IMR-90 (cell line): Measurements from ENCODE around the gene BRD4. TPM values are rescaled to one million over a fixed set of nuclear protein-coding genes. Genes with fewer than 3 reads are reported as not detected.

Experiments
- ATAC-seq: fragments of 200-7000 bp; cut with Tn5 transposase; 2 replicates; pipeline ENCODE4 v1.9.1; 2020; ENCODE audit warnings: low read depth, mild to moderate bottlenecking, moderate library complexity
- BruUV-seq: library from RNA; stranded (reverse); fragments of 400-500 nt; replicated peaks from 2 replicates; lab custom pipeline; 2021; lab: Mats Ljungman, UMichigan
- CTCF ChIA-PET: fragments of 300-600 bp; formaldehyde crosslinking; extraction: SDS; loops from one replicate; lab custom pipeline; 2021; ENCODE audit warnings: antibody characterized with exemption; lab: Yijun Ruan, JAX
- POLR2A ChIA-PET: fragments of 300-600 bp; sonication (Branson Sonifier 250); formaldehyde crosslinking; loops from one replicate; lab custom pipeline; 2022; ENCODE audit warnings: antibody characterized with exemption; ENCODE audit not compliant: unreplicated experiment; lab: Charles Lee
- DNase-seq: peaks from one replicate; pipeline ENCODE4 v3.0.0; 2013
- H2AFZ ChIP-seq: replicated peaks from 2 replicates; pipeline ENCODE3; 2013; ENCODE audit warnings: low read length, mild to moderate bottlenecking; ENCODE audit not compliant: poor library complexity
- H2AK5ac ChIP-seq: 2 replicates; pipeline ENCODE4 v1.6.1; 2013; ENCODE audit warnings: low read depth, low read length, inconsistent platforms
- H2AK9ac ChIP-seq: replicated peaks from 2 replicates; pipeline ENCODE3; 2013; ENCODE audit warnings: mild to moderate bottlenecking, low read depth, low read length, moderate library complexity; ENCODE audit not compliant: poor library complexity
- H2BK120ac ChIP-seq: 2 replicates; pipeline ENCODE4 v1.6.1; 2013; ENCODE audit warnings: low read depth, low read length, inconsistent platforms
- H2BK15ac ChIP-seq: 3 replicates; pipeline ENCODE4 v1.6.1; 2013; ENCODE audit warnings: low read depth, low read length, inconsistent platforms
- H2BK20ac ChIP-seq: 2 replicates; pipeline ENCODE4 v1.6.1; 2013; ENCODE audit warnings: low read depth, mild to moderate bottlenecking, inconsistent platforms, low read length, moderate library complexity
- H2BK5ac ChIP-seq: 2 replicates; pipeline ENCODE4 v1.6.1; 2013; ENCODE audit warnings: mild to moderate bottlenecking, low read depth, low read length, inconsistent platforms; ENCODE audit not compliant: poor library complexity, severe bottlenecking
- H3K14ac ChIP-seq: replicated peaks from 2 replicates; pipeline ENCODE4 v1.6.1; 2013; ENCODE audit warnings: low read depth, low read length, inconsistent platforms
- H3K18ac ChIP-seq: 2 replicates; pipeline ENCODE4 v1.6.1; 2013; ENCODE audit warnings: low read depth, low read length, control low read depth
- H3K23ac ChIP-seq: 2 replicates; pipeline ENCODE4 v1.6.1; 2013; ENCODE audit warnings: low read depth, low read length, inconsistent platforms
- H3K27ac ChIP-seq: 2 replicates; pipeline ENCODE4 v1.5.1; 2013; ENCODE audit warnings: mild to moderate bottlenecking, control low read depth, low read length; ENCODE audit not compliant: insufficient read depth
- H3K27me3 ChIP-seq: 2 replicates; pipeline ENCODE4 v1.6.1; 2013; ENCODE audit warnings: low read length; ENCODE audit not compliant: control insufficient read depth, insufficient read depth
- H3K36me3 ChIP-seq: 2 replicates; pipeline ENCODE4 v1.6.1; 2013; ENCODE audit warnings: low read length, mixed read lengths; ENCODE audit not compliant: control insufficient read depth, insufficient read depth
- H3K4ac ChIP-seq: 2 replicates; pipeline ENCODE4 v1.6.1; 2013; ENCODE audit warnings: low read depth, low read length, inconsistent platforms
- H3K4me1 ChIP-seq: 2 replicates; pipeline ENCODE4 v1.6.1; 2013; ENCODE audit warnings: low read length, mixed read lengths; ENCODE audit not compliant: control insufficient read depth, insufficient read depth
- H3K4me2 ChIP-seq: 2 replicates; pipeline ENCODE4 v1.6.1; 2013; ENCODE audit warnings: low read depth, mild to moderate bottlenecking, control low read depth, low read length, moderate library complexity
- H3K4me3 ChIP-seq: 2 replicates; pipeline ENCODE4 v1.5.1; 2013; ENCODE audit warnings: low read depth, mild to moderate bottlenecking, control low read depth, low read length, moderate library complexity; ENCODE audit not compliant: insufficient read depth
- H3K56ac ChIP-seq: 2 replicates; pipeline ENCODE4 v1.6.1; 2013; ENCODE audit warnings: low read length, inconsistent platforms; ENCODE audit not compliant: insufficient read depth; ENCODE audit errors: extremely low read depth
- H3K79me1 ChIP-seq, 2 experiments: 2 replicates each; pipeline ENCODE4 v1.6.1; 2013; ENCODE audit warnings: low read length in 2 of 2, inconsistent platforms in 1 of 2, low read depth in 1 of 2
- H3K9ac ChIP-seq: 2 replicates; pipeline ENCODE4 v1.6.1; 2013; ENCODE audit warnings: low read depth, low read length, control low read depth
- H3K9me1 ChIP-seq: 2 replicates; pipeline ENCODE4 v1.6.1; 2013; ENCODE audit warnings: low read length, inconsistent platforms; ENCODE audit not compliant: insufficient read depth
- H3K9me3 ChIP-seq: 2 replicates; pipeline ENCODE4 v1.6.1; 2013; ENCODE audit warnings: low read length; ENCODE audit not compliant: control insufficient read depth, insufficient read depth
- H4K20me1 ChIP-seq: 2 replicates; pipeline ENCODE4 v1.6.1; 2013; ENCODE audit warnings: low read length, inconsistent platforms; ENCODE audit not compliant: insufficient read depth
- H4K5ac ChIP-seq: 2 replicates; pipeline ENCODE4 v1.6.1; 2013; ENCODE audit warnings: mild to moderate bottlenecking, low read depth, low read length, control low read depth
- H4K8ac ChIP-seq, 2 experiments: 2 replicates each; pipeline ENCODE4 v1.6.1; 2013; ENCODE audit warnings: low read depth in 2 of 2, low read length in 2 of 2, control low read depth in 1 of 2, inconsistent platforms in 1 of 2
- H4K91ac ChIP-seq: 2 replicates; pipeline ENCODE4 v1.6.1; 2013; ENCODE audit warnings: low read depth, low read length, inconsistent platforms; ENCODE audit not compliant: insufficient read depth
- BHLHE40 ChIP-seq: fragments of 150-350 bp; IDR thresholded peaks from 2 replicates; pipeline ENCODE4 v1.6.1; 2016; ENCODE audit warnings: mild to moderate bottlenecking, low read depth, low read length
- CEBPB ChIP-seq: IDR thresholded peaks from 2 replicates; pipeline ENCODE4 v1.6.1; 2012; ENCODE audit warnings: low read depth, low read length, improper control_type of control experiment
- CHD1 ChIP-seq: IDR thresholded peaks from 2 replicates; pipeline ENCODE4 v1.6.1; 2012; ENCODE audit warnings: low read depth, low read length, improper control_type of control experiment
- FOS ChIP-seq: fragments of 150-350 bp; IDR thresholded peaks from 2 replicates; pipeline ENCODE4 v1.6.1; 2016; ENCODE audit warnings: low read depth, low read length
- MAFK ChIP-seq: IDR thresholded peaks from 2 replicates; pipeline ENCODE4 v1.6.1; 2012; ENCODE audit warnings: low read depth, low read length, improper control_type of control experiment
- MAZ ChIP-seq: IDR thresholded peaks from 2 replicates; pipeline ENCODE4 v1.6.1; 2012; ENCODE audit warnings: low read depth, mild to moderate bottlenecking, low read length, improper control_type of control experiment, moderate library complexity, borderline replicate concordance
- MXI1 ChIP-seq: IDR thresholded peaks from 2 replicates; pipeline ENCODE4 v1.6.1; 2012; ENCODE audit warnings: low read depth, mild to moderate bottlenecking, low read length, moderate library complexity, borderline replicate concordance
- NFE2L2 ChIP-seq: fragments of 150-350 bp; IDR thresholded peaks from 2 replicates; pipeline ENCODE4 v1.6.1; 2016; ENCODE audit warnings: low read depth, mild to moderate bottlenecking, low read length
- POLR2A ChIP-seq: IDR thresholded peaks from 2 replicates; pipeline ENCODE4 v1.6.1; 2012; ENCODE audit warnings: mild to moderate bottlenecking, low read depth, low read length
- RAD21 ChIP-seq: IDR thresholded peaks from 2 replicates; pipeline ENCODE4 v1.6.1; 2012; ENCODE audit warnings: low read length, improper control_type of control experiment
- RCOR1 ChIP-seq: IDR thresholded peaks from 2 replicates; pipeline ENCODE4 v1.6.1; 2012; ENCODE audit warnings: mild to moderate bottlenecking, low read length, improper control_type of control experiment; ENCODE audit not compliant: insufficient replicate concordance
- RFX5 ChIP-seq: IDR thresholded peaks from 2 replicates; pipeline ENCODE4 v1.8.0; 2012; ENCODE audit warnings: low read depth, mild to moderate bottlenecking, low read length, moderate library complexity
- SMC3 ChIP-seq: fragments of 150-350 bp; IDR thresholded peaks from 2 replicates; pipeline ENCODE4 v1.6.1; 2016; ENCODE audit warnings: low read depth, mild to moderate bottlenecking, antibody characterized with exemption, low read length, moderate library complexity
- WGBS, 2 experiments: methylation state at CpG; one replicate each; pipeline versions ENCODE4 v1.1.5 to v1.1.7; 2013; ENCODE audit warnings: missing lambda C conversion rate in 2 of 2; ENCODE audit not compliant: insufficient read length in 1 of 2; ENCODE audit errors: extremely low coverage in 2 of 2; 5-methylcytosine and 5-hydroxymethylcytosine counted together
- dilution Hi-C: fragments of 300-500 bp; cut with HindIII; formaldehyde crosslinking; loops from one replicate; pipeline ENCODE4 v1.14.3; 2018; ENCODE audit warnings: low sequenced_read_pairs; ENCODE audit not compliant: unreplicated experiment
- in situ Hi-C: fragments of 300-500 bp; cut with MboI; formaldehyde crosslinking; loops from 3 replicates; pipeline ENCODE4 v1.14.3; 2019; ENCODE audit warnings: low sequenced_read_pairs, inconsistent platforms, mixed read lengths
- intact Hi-C: fragments of 100-400 bp; cut with micrococcal nuclease; formaldehyde crosslinking; loops from 2 replicates; pipeline ENCODE4 v1.10.0; 2022
- polyA plus RNA-seq, 3 experiments: library from polyadenylated mRNA; depleted of rRNA; stranded (reverse); fragments of >200 nt; gene quantifications; 2 replicates each; pipeline ENCODE4 v1.2.3, GENCODE V29; 2012; ENCODE audit warnings: low replicate concordance in 1 of 3
- total RNA-seq: library from RNA; depleted of rRNA; stranded (reverse); fragments of >200 nt; gene quantifications from 2 replicates; pipeline ENCODE4 v1.2.3, GENCODE V29; 2012
- TF ChIP-seq, protein P1 (sequence below): fragments of 150-350 bp; IDR thresholded peaks from 2 replicates; pipeline ENCODE4 v1.6.1; 2016; ENCODE audit warnings: low read depth, mild to moderate bottlenecking, low read length, moderate library complexity, borderline replicate concordance
- TF ChIP-seq, protein P2 (sequence below): conservative IDR thresholded peaks from 2 replicates; pipeline ENCODE4 v1.5.1; 2012; ENCODE audit warnings: mild to moderate bottlenecking, low read depth, low read length, improper control_type of control experiment
- TF ChIP-seq, protein P3 (sequence below): fragments of 150-350 bp; IDR thresholded peaks from 2 replicates; pipeline ENCODE4 v1.6.1; 2017; ENCODE audit warnings: mild to moderate bottlenecking, antibody characterized with exemption, low read length, low read depth

The BRD4 gene
- total and polyA plus RNA-seq, 2 of the 4 experiments (the other 2 are of a cell fraction): 7.0 to 21.1 TPM

DNA sequence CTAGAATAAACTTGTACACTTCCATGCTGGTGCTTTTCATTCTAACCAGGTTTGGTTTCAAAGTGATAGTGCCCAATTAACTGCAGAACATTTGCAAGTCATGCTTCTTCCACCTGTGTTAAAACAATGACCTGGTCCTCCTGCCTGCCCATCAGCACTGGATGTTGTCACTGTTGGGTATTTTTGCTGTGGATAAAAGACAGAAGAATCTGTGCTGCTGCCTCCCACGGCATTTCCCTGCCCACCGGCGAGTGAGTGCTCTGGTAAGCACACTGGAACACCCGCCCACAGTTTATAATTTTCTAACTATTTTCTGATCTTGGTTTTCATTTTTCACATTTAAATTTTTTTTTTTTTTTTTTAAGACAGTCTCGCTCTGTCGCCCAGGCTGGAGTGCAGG is 49.5 kb upstream of the BRD4 start:
- no peak overlapping the region for H3K9ac ChIP-seq
- ChIA-PET CTCF (no interaction called here), POLR2A (no interaction called here)
- no peaks in the 10 kb centered on the region for H3K27me3 ChIP-seq
- BruUV-seq: no TSS peak
- no peak overlapping the region for H3K4me3 ChIP-seq
- no peak overlapping the region for H3K14ac ChIP-seq
- H3K9me1 ChIP-seq: peaks cover 5% of the 10 kb centered on the region
- dilution Hi-C loops (no loop called here), in situ Hi-C loops (no loop called here), intact Hi-C loops (no loop called here)
- peaks cover 6 to 39% of the 10 kb centered on the region in 2 experiments for H3K79me1 ChIP-seq
- H2BK120ac ChIP-seq: no peak overlapping the region
- no peak overlapping the region for H2BK20ac ChIP-seq
- peaks cover 10% of the 10 kb centered on the region for H3K4me1 ChIP-seq
- no peak for ATAC-seq
- no peak overlapping the region for H2BK15ac ChIP-seq
- peaks cover 29% of the 10 kb centered on the region for H4K20me1 ChIP-seq
- H3K27ac ChIP-seq: no peak overlapping the region
- no peak overlapping the region for H3K4me2 ChIP-seq
- no peak overlapping the region for H2AFZ ChIP-seq
- WGBS, 2 experiments: no CpG with 5 or more reads among the region's 6 CpGs
- peaks cover 12% of the 10 kb centered on the region for H3K36me3 ChIP-seq
- no peak overlapping the region for H3K4ac ChIP-seq
- no peak overlapping the region for H3K56ac ChIP-seq
- H4K8ac ChIP-seq: no peak overlapping the region
- no peak overlapping the region for H4K91ac ChIP-seq
- H3K23ac ChIP-seq: no peak overlapping the region
- no peak overlapping the region for H4K5ac ChIP-seq
- no peak overlapping the region for H2BK5ac ChIP-seq
- H3K9me3 ChIP-seq: no peaks in the 10 kb centered on the region
- DNase-seq: no peak
- no peak overlapping the region for H2AK9ac ChIP-seq
- no peak overlapping the region for H2AK5ac ChIP-seq
- TF ChIP-seq MAZ: no peak
- TF ChIP-seq FOS: no peak
- TF ChIP-seq, protein P1, sequence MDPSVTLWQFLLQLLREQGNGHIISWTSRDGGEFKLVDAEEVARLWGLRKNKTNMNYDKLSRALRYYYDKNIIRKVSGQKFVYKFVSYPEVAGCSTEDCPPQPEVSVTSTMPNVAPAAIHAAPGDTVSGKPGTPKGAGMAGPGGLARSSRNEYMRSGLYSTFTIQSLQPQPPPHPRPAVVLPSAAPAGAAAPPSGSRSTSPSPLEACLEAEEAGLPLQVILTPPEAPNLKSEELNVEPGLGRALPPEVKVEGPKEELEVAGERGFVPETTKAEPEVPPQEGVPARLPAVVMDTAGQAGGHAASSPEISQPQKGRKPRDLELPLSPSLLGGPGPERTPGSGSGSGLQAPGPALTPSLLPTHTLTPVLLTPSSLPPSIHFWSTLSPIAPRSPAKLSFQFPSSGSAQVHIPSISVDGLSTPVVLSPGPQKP: no peak
- no peak for TF ChIP-seq CEBPB
- TF ChIP-seq MAFK: no peak
- TF ChIP-seq NFE2L2: no peak
- TF ChIP-seq SMC3: no peak
- TF ChIP-seq, protein P2, sequence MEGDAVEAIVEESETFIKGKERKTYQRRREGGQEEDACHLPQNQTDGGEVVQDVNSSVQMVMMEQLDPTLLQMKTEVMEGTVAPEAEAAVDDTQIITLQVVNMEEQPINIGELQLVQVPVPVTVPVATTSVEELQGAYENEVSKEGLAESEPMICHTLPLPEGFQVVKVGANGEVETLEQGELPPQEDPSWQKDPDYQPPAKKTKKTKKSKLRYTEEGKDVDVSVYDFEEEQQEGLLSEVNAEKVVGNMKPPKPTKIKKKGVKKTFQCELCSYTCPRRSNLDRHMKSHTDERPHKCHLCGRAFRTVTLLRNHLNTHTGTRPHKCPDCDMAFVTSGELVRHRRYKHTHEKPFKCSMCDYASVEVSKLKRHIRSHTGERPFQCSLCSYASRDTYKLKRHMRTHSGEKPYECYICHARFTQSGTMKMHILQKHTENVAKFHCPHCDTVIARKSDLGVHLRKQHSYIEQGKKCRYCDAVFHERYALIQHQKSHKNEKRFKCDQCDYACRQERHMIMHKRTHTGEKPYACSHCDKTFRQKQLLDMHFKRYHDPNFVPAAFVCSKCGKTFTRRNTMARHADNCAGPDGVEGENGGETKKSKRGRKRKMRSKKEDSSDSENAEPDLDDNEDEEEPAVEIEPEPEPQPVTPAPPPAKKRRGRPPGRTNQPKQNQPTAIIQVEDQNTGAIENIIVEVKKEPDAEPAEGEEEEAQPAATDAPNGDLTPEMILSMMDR: no peak
- TF ChIP-seq, protein P3, sequence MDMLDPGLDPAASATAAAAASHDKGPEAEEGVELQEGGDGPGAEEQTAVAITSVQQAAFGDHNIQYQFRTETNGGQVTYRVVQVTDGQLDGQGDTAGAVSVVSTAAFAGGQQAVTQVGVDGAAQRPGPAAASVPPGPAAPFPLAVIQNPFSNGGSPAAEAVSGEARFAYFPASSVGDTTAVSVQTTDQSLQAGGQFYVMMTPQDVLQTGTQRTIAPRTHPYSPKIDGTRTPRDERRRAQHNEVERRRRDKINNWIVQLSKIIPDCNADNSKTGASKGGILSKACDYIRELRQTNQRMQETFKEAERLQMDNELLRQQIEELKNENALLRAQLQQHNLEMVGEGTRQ: no peak
- TF ChIP-seq BHLHE40: no peak
- TF ChIP-seq CHD1: no peak
- TF ChIP-seq POLR2A: no peak
- no peak for TF ChIP-seq MXI1
- TF ChIP-seq RFX5: no peak
- TF ChIP-seq RAD21: no peak
- TF ChIP-seq RCOR1: no peak
- H3K18ac ChIP-seq: no peak overlapping the region
